ENCODE results near the gene SRF.

The SRF gene

GRCh38 chr6:43141644-43142043 lies 29.4 kb upstream of the SRF start:
- Histone ChIP-seq H3K4me1 (ENCODE audit: insufficient read depth, low read length) (peaks cover 9% of the 10 kb centered on the region; the same call in 1 of the 2 replicates), H3K9ac (ENCODE audit: low read depth, low read length) (no peak overlapping the region), H3K9me3 (ENCODE audit: control insufficient read depth, insufficient read depth, low read length) (no peaks in the 10 kb centered on the region), H3K36me3 (ENCODE audit: insufficient read depth, low read length) (peaks cover 4% of the 10 kb centered on the region)

DNA sequence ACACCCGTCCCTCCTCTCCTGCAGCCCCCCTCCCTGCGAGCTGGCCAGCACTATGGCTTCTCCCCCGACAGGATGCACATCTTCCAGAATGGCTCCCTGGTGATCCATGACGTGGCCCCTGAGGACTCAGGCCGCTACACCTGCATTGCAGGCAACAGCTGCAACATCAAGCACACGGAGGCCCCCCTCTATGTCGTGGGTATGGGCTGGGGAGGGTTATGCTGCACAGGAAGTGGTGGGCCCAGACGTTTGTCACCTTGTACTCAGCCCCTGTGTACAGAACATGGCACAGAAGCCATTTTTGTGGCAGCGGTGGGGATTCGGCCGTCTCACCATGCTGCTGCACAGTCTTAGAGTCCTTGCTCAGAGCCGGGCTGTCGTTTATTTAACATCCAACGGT lies 29.0 kb upstream of the SRF start:
- Histone ChIP-seq H3K4me1 (ENCODE audit: insufficient read depth, low read length) (peaks cover 9% of the 10 kb centered on the region; the same call in 1 of the 2 replicates), H3K9ac (ENCODE audit: low read depth, low read length) (no peak overlapping the region), H3K36me3 (ENCODE audit: insufficient read depth, low read length) (peaks cover 4% of the 10 kb centered on the region), H3K9me3 (ENCODE audit: control insufficient read depth, insufficient read depth, low read length) (no peaks in the 10 kb centered on the region)

- Histone ChIP-seq H3K9ac (ENCODE audit: low read depth, low read length) (no peak overlapping the region), H3K36me3 (ENCODE audit: insufficient read depth, low read length) (peaks cover 6% of the 10 kb centered on the region), H3K4me1 (ENCODE audit: insufficient read depth, low read length) (peaks cover 9% of the 10 kb centered on the region; the same call in 1 of the 2 replicates), H3K9me3 (ENCODE audit: control insufficient read depth, insufficient read depth, low read length) (no peaks in the 10 kb centered on the region)
These were observed 27.6 kb upstream of the SRF start for GRCh38 chr6:43143235-43144128.

DNA sequence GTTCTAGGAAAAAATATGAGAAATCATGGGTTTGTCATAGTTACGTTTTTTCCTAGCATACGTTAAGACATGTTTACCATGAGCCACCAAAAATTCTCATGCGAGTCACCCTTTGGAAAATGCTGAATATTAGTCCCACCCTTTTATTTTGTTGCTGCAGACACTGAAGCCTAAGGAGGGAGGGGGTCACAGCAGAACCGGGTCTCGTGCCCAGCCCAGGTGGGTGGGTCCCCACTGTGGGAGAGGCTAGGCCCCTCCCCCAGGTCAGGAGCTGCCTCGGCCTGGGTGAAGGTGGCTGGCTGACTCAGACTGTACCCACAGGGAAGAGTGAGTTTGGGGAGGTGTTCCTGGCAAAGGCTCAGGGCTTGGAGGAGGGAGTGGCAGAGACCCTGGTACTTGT lies 26.2 kb upstream of the SRF start:
- H3K9me3 ChIP-seq (ENCODE audit: control insufficient read depth, insufficient read depth, low read length) = no peaks in the 10 kb centered on the region

DNA sequence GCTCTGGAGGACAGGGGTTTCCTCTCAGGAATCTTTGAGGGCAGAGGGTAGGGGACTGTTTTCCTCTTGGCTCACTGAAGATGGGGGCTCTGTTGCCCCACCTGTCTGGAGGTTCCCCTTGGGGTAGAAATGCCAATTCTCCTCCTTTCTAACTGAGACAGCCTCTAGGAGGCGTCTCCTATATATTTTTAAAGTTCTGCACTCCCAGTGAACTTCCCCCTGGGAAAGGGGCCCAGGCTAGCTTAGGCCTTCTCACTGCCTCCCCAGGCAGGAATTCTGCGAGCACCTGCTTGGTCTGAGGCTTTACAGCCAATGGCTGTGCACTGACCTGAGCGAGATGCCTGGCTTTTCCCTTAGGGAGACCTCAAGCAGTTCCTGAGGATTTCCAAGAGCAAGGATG lies 24.8 kb upstream of the SRF start:
- H3K36me3 ChIP-seq (ENCODE audit: insufficient read depth, low read length) = peaks cover 6% of the 10 kb centered on the region
- H3K9ac ChIP-seq (ENCODE audit: low read depth, low read length) = no peak overlapping the region
- no peaks in the 10 kb centered on the region for H3K9me3 ChIP-seq (ENCODE audit: control insufficient read depth, insufficient read depth, low read length)
- peaks cover 9% of the 10 kb centered on the region; the same call in 1 of the 2 replicates for H3K4me1 ChIP-seq (ENCODE audit: insufficient read depth, low read length)

More for the DNA sequence above, 26.2 kb upstream of the SRF start:
- Histone ChIP-seq H3K9ac (ENCODE audit: low read depth, low read length) (no peak overlapping the region), H3K4me1 (ENCODE audit: insufficient read depth, low read length) (peaks cover 9% of the 10 kb centered on the region; the same call in 1 of the 2 replicates), H3K36me3 (ENCODE audit: insufficient read depth, low read length) (peaks cover 6% of the 10 kb centered on the region)

DNA sequence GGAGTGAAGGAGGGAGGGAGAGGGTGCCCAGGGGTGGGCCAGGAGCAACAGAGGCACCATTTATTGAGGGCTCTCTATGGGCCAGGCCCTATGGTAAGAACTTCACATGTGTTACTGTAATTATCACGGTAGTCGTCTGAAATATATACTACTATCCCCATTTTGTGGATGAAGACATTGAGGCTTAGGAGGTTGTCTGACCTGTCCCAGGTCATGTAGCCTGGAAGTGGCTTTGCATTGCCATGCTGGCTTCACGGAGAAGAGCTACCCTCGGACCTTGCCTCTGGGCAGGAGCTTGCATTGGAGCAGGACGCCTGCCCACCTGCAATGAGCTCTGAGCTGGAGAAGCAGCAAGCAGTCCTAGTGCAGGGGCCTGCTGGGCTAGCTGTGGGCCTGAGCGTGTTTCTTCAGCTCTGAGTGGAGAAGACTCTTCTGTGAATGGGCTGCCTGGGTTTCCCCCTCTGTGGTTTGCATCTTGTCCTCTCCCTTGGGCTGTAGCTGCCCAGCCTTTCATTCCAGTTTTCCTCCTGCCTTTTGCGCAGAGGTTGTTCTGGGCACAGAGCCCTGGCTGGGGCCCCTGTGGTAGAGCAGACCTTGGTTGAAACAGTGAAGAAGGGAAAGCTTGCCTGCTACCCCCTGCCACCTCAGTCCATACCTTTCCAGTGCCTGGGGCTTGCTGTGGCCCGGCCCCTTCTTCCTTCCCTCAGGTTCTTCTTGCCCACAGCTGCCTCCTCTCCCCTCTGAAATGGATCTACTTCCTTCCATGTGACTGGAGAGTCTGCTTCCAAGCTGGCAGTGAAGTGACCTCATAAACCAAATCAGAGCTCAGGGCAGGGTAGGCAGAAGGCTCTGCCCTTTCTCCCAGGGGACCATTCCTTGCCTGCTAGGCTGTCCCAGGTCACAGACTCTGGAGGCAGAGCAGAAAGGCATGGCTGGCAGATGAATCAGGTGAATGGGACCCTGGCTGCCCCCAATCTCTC lies 24.1 kb upstream of the SRF start:
- H3K4me1 ChIP-seq (ENCODE audit: insufficient read depth, low read length) = peaks cover 9% of the 10 kb centered on the region; the same call in 1 of the 2 replicates
- H3K9ac ChIP-seq (ENCODE audit: low read depth, low read length) = no peak overlapping the region
- peaks cover 6% of the 10 kb centered on the region for H3K36me3 ChIP-seq (ENCODE audit: insufficient read depth, low read length)
- H3K9me3 ChIP-seq (ENCODE audit: control insufficient read depth, insufficient read depth, low read length) = no peaks in the 10 kb centered on the region

- peaks cover 6% of the 10 kb centered on the region for H3K36me3 ChIP-seq (ENCODE audit: insufficient read depth, low read length)
- H3K4me1 ChIP-seq (ENCODE audit: insufficient read depth, low read length) = peaks cover 6% of the 10 kb centered on the region; the same call in 1 of the 2 replicates
- H3K9ac ChIP-seq (ENCODE audit: low read depth, low read length) = no peak overlapping the region
- no peaks in the 10 kb centered on the region for H3K9me3 ChIP-seq (ENCODE audit: control insufficient read depth, insufficient read depth, low read length)
These were observed 23.2 kb upstream of the SRF start for GRCh38 chr6:43147691-43148477.

- no peaks in the 10 kb centered on the region for H3K4me1 ChIP-seq (ENCODE audit: insufficient read depth, low read length)
- H3K9ac ChIP-seq (ENCODE audit: low read depth, low read length) = no peak overlapping the region
- peaks cover 6% of the 10 kb centered on the region for H3K36me3 ChIP-seq (ENCODE audit: insufficient read depth, low read length)
- no peaks in the 10 kb centered on the region for H3K9me3 ChIP-seq (ENCODE audit: control insufficient read depth, insufficient read depth, low read length)
These were observed 21.8 kb upstream of the SRF start for GRCh38 chr6:43149265-43149664.

- no peaks in the 10 kb centered on the region for H3K4me1 ChIP-seq (ENCODE audit: insufficient read depth, low read length)
- peaks cover 3% of the 10 kb centered on the region for H3K36me3 ChIP-seq (ENCODE audit: insufficient read depth, low read length)
- H3K9ac ChIP-seq (ENCODE audit: low read depth, low read length) = no peak overlapping the region
- H3K9me3 ChIP-seq (ENCODE audit: control insufficient read depth, insufficient read depth, low read length) = no peaks in the 10 kb centered on the region
These were observed 20.9 kb upstream of the SRF start for GRCh38 chr6:43150051-43150751.

- Histone ChIP-seq H3K36me3 (ENCODE audit: insufficient read depth, low read length) (0 out of 2 replicates have a peak, but pooled peaks cover 6% of the 10 kb centered on the region), H3K4me1 (ENCODE audit: insufficient read depth, low read length) (no peaks in the 10 kb centered on the region), H3K9ac (ENCODE audit: low read depth, low read length) (no peak overlapping the region), H3K9me3 (ENCODE audit: control insufficient read depth, insufficient read depth, low read length) (no peaks in the 10 kb centered on the region)
These were observed 11.5 kb upstream of the SRF start for GRCh38 chr6:43159599-43159998.

- H3K4me1 ChIP-seq (ENCODE audit: insufficient read depth, low read length) = no peaks in the 10 kb centered on the region
- 0 out of 2 replicates have a peak, but pooled peaks cover 6% of the 10 kb centered on the region for H3K36me3 ChIP-seq (ENCODE audit: insufficient read depth, low read length)
- no peak overlapping the region for H3K9ac ChIP-seq (ENCODE audit: low read depth, low read length)
- H3K9me3 ChIP-seq (ENCODE audit: control insufficient read depth, insufficient read depth, low read length) = no peaks in the 10 kb centered on the region
These were observed 7.2 kb upstream of the SRF start for GRCh38 chr6:43163899-43164298.

- peaks cover 1% of the 10 kb centered on the region; the same call in 1 of the 2 replicates for H3K36me3 ChIP-seq (ENCODE audit: insufficient read depth, low read length)
- H3K9ac ChIP-seq (ENCODE audit: low read depth, low read length) = peak overlapping the region; percentile 66
- H3K4me1 ChIP-seq (ENCODE audit: insufficient read depth, low read length) = peaks cover 16% of the 10 kb centered on the region
- H3K9me3 ChIP-seq (ENCODE audit: control insufficient read depth, insufficient read depth, low read length) = no peaks in the 10 kb centered on the region
These were observed 595 bp upstream of the SRF start for GRCh38 chr6:43170417-43170930.

DNA sequence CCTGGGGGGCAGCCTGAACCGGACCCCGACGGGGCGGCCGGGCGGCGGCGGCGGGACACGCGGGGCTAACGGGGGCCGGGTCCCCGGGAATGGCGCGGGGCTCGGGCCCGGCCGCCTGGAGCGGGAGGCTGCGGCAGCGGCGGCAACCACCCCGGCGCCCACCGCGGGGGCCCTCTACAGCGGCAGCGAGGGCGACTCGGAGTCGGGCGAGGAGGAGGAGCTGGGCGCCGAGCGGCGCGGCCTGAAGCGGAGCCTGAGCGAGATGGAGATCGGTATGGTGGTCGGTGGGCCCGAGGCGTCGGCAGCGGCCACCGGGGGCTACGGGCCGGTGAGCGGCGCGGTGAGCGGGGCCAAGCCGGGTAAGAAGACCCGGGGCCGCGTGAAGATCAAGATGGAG lies 636 bp downstream of the SRF start:
- Histone ChIP-seq H3K9ac (ENCODE audit: low read depth, low read length) (peak overlapping the region; percentile 66), H3K4me1 (ENCODE audit: insufficient read depth, low read length) (peaks cover 16% of the 10 kb centered on the region), H3K9me3 (ENCODE audit: control insufficient read depth, insufficient read depth, low read length) (no peaks in the 10 kb centered on the region), H3K36me3 (ENCODE audit: insufficient read depth, low read length) (peaks cover 4% of the 10 kb centered on the region)
